ACC112 (cell line): ENCODE results near the gene SREBF2.

Experiments
- H2AFZ ChIP-seq: fragments of 200-600 bp; sonication (generic); one replicate; pipeline ENCODE4 v1.6.0; 2017; ENCODE audit warnings: antibody characterized with exemption, low read length; ENCODE audit not compliant: unreplicated experiment
- H3K27ac ChIP-seq: fragments of 200-600 bp; sonication (generic); 2 replicates; pipeline ENCODE4 v1.5.1; 2014; ENCODE audit warnings: low read depth, mild to moderate bottlenecking, antibody characterized with exemption, low read length, moderate library complexity
- H3K27me3 ChIP-seq: fragments of 200-600 bp; sonication (generic); 2 replicates; pipeline ENCODE4 v1.6.1; 2014; ENCODE audit warnings: mild to moderate bottlenecking, antibody characterized with exemption, low read length, moderate library complexity, mixed read lengths; ENCODE audit not compliant: insufficient read depth
- H3K36me3 ChIP-seq: fragments of 200-600 bp; sonication (generic); 2 replicates; pipeline ENCODE4 v1.6.1; 2016; ENCODE audit warnings: mild to moderate bottlenecking, antibody characterized with exemption, low read length, moderate library complexity, mixed read lengths; ENCODE audit not compliant: insufficient read depth
- H3K4me1 ChIP-seq: fragments of 200-600 bp; sonication (generic); one replicate; pipeline ENCODE4 v1.6.1; 2016; ENCODE audit warnings: low read length, mixed read lengths; ENCODE audit not compliant: insufficient read depth, unreplicated experiment, control insufficient read depth
- H3K4me3 ChIP-seq: fragments of 200-600 bp; sonication (generic); 2 replicates; pipeline ENCODE4 v1.5.1; 2014; ENCODE audit warnings: mild to moderate bottlenecking, low read depth, low read length
- H3K79me2 ChIP-seq: fragments of 200-600 bp; sonication (generic); one replicate; pipeline ENCODE4 v1.6.0; 2016; ENCODE audit warnings: low read length; ENCODE audit not compliant: control insufficient read depth, unreplicated experiment, insufficient read depth

SREBF2 gene

GRCh38 chr22:41810022-41810421, 22.9 kb upstream of the SREBF2 start:
- no peaks in the 10 kb centered on the region for H3K36me3 ChIP-seq
- H3K4me3 ChIP-seq: no peak overlapping the region
- H3K27me3 ChIP-seq: no peaks in the 10 kb centered on the region
- H3K79me2 ChIP-seq: no peaks in the 10 kb centered on the region
- H3K27ac ChIP-seq: no peak overlapping the region
- H3K4me1 ChIP-seq: no peaks in the 10 kb centered on the region
- no peak overlapping the region for H2AFZ ChIP-seq

- Histone ChIP-seq H3K4me1 (no peaks in the 10 kb centered on the region), H3K27me3 (no peaks in the 10 kb centered on the region), H3K27ac (no peak overlapping the region), H3K79me2 (no peaks in the 10 kb centered on the region), H3K36me3 (no peaks in the 10 kb centered on the region), H3K4me3 (no peak overlapping the region), H2AFZ (no peak overlapping the region)
These were observed 19.9 kb upstream of the SREBF2 start for GRCh38 chr22:41812805-41813545.

- no peak overlapping the region for H3K4me3 ChIP-seq
- no peak overlapping the region for H3K27ac ChIP-seq
- H3K36me3 ChIP-seq: no peaks in the 10 kb centered on the region
- no peak overlapping the region for H2AFZ ChIP-seq
- no peaks in the 10 kb centered on the region for H3K79me2 ChIP-seq
- H3K4me1 ChIP-seq: no peaks in the 10 kb centered on the region
- H3K27me3 ChIP-seq: no peaks in the 10 kb centered on the region
These were observed 19.0 kb upstream of the SREBF2 start for GRCh38 chr22:41813726-41814410.

GRCh38 chr22:41815716-41816115, 17.2 kb upstream of the SREBF2 start:
- Histone ChIP-seq H3K27ac (no peak overlapping the region), H3K36me3 (no peaks in the 10 kb centered on the region), H2AFZ (no peak overlapping the region), H3K4me3 (no peak overlapping the region), H3K27me3 (no peaks in the 10 kb centered on the region), H3K79me2 (no peaks in the 10 kb centered on the region), H3K4me1 (no peaks in the 10 kb centered on the region)

- Histone ChIP-seq H3K79me2 (no peaks in the 10 kb centered on the region), H3K4me3 (no peak overlapping the region), H3K27ac (no peak overlapping the region), H3K36me3 (no peaks in the 10 kb centered on the region), H2AFZ (no peak overlapping the region), H3K4me1 (no peaks in the 10 kb centered on the region), H3K27me3 (no peaks in the 10 kb centered on the region)
These were observed 16.7 kb upstream of the SREBF2 start for GRCh38 chr22:41816241-41816640.

GRCh38 chr22:41816871-41817270, 16.0 kb upstream of the SREBF2 start:
- Histone ChIP-seq H2AFZ (no peak overlapping the region), H3K27ac (no peak overlapping the region), H3K4me1 (no peaks in the 10 kb centered on the region), H3K36me3 (no peaks in the 10 kb centered on the region), H3K4me3 (no peak overlapping the region), H3K27me3 (no peaks in the 10 kb centered on the region), H3K79me2 (no peaks in the 10 kb centered on the region)

GRCh38 chr22:41818011-41818410, 14.9 kb upstream of the SREBF2 start:
- Histone ChIP-seq H3K79me2 (no peaks in the 10 kb centered on the region), H3K27ac (no peak overlapping the region), H3K36me3 (no peaks in the 10 kb centered on the region), H3K4me3 (no peak overlapping the region), H3K27me3 (no peaks in the 10 kb centered on the region), H3K4me1 (no peaks in the 10 kb centered on the region), H2AFZ (no peak overlapping the region)

GRCh38 chr22:41818596-41818995, 14.3 kb upstream of the SREBF2 start:
- no peaks in the 10 kb centered on the region for H3K36me3 ChIP-seq
- no peak overlapping the region for H3K27ac ChIP-seq
- H3K4me1 ChIP-seq: no peaks in the 10 kb centered on the region
- no peak overlapping the region for H3K4me3 ChIP-seq
- no peaks in the 10 kb centered on the region for H3K79me2 ChIP-seq
- H3K27me3 ChIP-seq: no peaks in the 10 kb centered on the region
- no peak overlapping the region for H2AFZ ChIP-seq

- no peak overlapping the region for H2AFZ ChIP-seq
- no peaks in the 10 kb centered on the region for H3K36me3 ChIP-seq
- H3K4me1 ChIP-seq: peaks cover 5% of the 10 kb centered on the region
- H3K79me2 ChIP-seq: no peaks in the 10 kb centered on the region
- H3K4me3 ChIP-seq: no peak overlapping the region
- H3K27ac ChIP-seq: no peak overlapping the region
- no peaks in the 10 kb centered on the region for H3K27me3 ChIP-seq
These were observed 13.6 kb upstream of the SREBF2 start for GRCh38 chr22:41819257-41819656.

GRCh38 chr22:41820447-41820846, 12.5 kb upstream of the SREBF2 start:
- Histone ChIP-seq H3K79me2 (no peaks in the 10 kb centered on the region), H3K36me3 (no peaks in the 10 kb centered on the region), H3K4me3 (no peak overlapping the region), H3K4me1 (peaks cover 10% of the 10 kb centered on the region), H3K27ac (no peak overlapping the region), H3K27me3 (no peaks in the 10 kb centered on the region), H2AFZ (no peak overlapping the region)
